Endothelial cell of umbilical vein (primary cell): ENCODE data around the gene TMEM19. TPM values are rescaled to one million over a fixed set of nuclear protein-coding genes. Genes with fewer than 3 reads are reported as not detected.

Experiments used
- BruUV-seq: library from RNA; stranded (reverse); fragments of 400-500 nt; replicated peaks from 2 replicates; lab custom pipeline; 2021; lab: Mats Ljungman, UMichigan
- CTCF ChIA-PET: fragments of 300-600, 350-600 bp; sonication (Branson Sonifier 250); formaldehyde crosslinking; loops from one replicate; lab custom pipeline; 2021; ENCODE audit warnings: antibody characterized with exemption, inconsistent platforms; lab: Charles Lee
- POLR2A ChIA-PET: fragments of 300-600, 350-600 bp; sonication (Branson Sonifier 250); formaldehyde crosslinking; loops from one replicate; lab custom pipeline; 2021; ENCODE audit warnings: antibody characterized with exemption, inconsistent platforms; lab: Charles Lee
- DNase-seq: peaks from one replicate; pipeline ENCODE4 v3.0.0-alpha.2; 2011; ENCODE audit warnings: low read depth, low spot score
- FAIRE-seq: peaks from 2 replicates; lab custom pipeline; 2011; peaks lifted over from hg19 to GRCh38; lab: Jason Lieb, UNC
- H2AFZ ChIP-seq: 2 replicates; pipeline ENCODE4 v1.6.0; 2012; ENCODE audit warnings: low read depth, low read length, control low read depth, inconsistent platforms
- H3K27ac ChIP-seq: 2 replicates; pipeline ENCODE4 v1.5.1; 2011; ENCODE audit warnings: low read depth, mild to moderate bottlenecking, control low read depth, low read length, moderate library complexity; ENCODE audit not compliant: insufficient read depth
- H3K27me3 ChIP-seq, 2 experiments: 2 replicates each; pipeline versions ENCODE4 v1.6.0 to v1.6.1; 2011; ENCODE audit warnings: low read length in 2 of 2, mixed read lengths in 1 of 2; ENCODE audit not compliant: control insufficient read depth in 2 of 2, insufficient read depth in 2 of 2
- H3K36me3 ChIP-seq, 2 experiments: 2 replicates in 1 of 2; 3 replicates in 1 of 2; pipeline ENCODE4 v1.5.1; 2011; ENCODE audit warnings: low read length in 2 of 2, mild to moderate bottlenecking in 1 of 2, moderate library complexity in 1 of 2; ENCODE audit not compliant: control insufficient read depth in 2 of 2, insufficient read depth in 2 of 2; ENCODE audit errors: extremely low read depth in 1 of 2
- H3K4me1 ChIP-seq: 3 replicates; pipeline ENCODE4 v1.5.1; 2011; ENCODE audit warnings: mild to moderate bottlenecking, low read length; ENCODE audit not compliant: control insufficient read depth, insufficient read depth; ENCODE audit errors: extremely low read depth
- H3K4me2 ChIP-seq: 2 replicates; pipeline ENCODE4 v1.6.1; 2011; ENCODE audit warnings: low read length, control low read depth, mixed read lengths; ENCODE audit not compliant: insufficient read depth
- H3K4me3 ChIP-seq, 3 experiments: fragments of 200-600 bp in 1 of 3; sonication (generic), shearing (Covaris generic) in 1 of 3; replicated peaks in 1 of 3; 2 replicates each; pipeline ENCODE4 v1.5.1; 2011 to 2016; ENCODE audit warnings: control low read depth in 3 of 3, low read length in 3 of 3, mild to moderate bottlenecking in 2 of 3, inconsistent platforms in 1 of 3, low read depth in 1 of 3, moderate library complexity in 1 of 3; ENCODE audit not compliant: insufficient read depth in 1 of 3
- H3K79me2 ChIP-seq: 2 replicates; pipeline ENCODE4 v1.6.0; 2012; ENCODE audit warnings: low read length, inconsistent platforms; ENCODE audit not compliant: control insufficient read depth, insufficient read depth
- H3K9ac ChIP-seq: replicated peaks from 2 replicates; pipeline ENCODE3; 2011; ENCODE audit warnings: low read length, control low read depth; ENCODE audit not compliant: insufficient read depth; ENCODE audit errors: extremely low read depth
- H3K9me1 ChIP-seq: replicated peaks from 3 replicates; pipeline ENCODE4 v1.6.0; 2011; ENCODE audit warnings: mild to moderate bottlenecking, low read length; ENCODE audit not compliant: control insufficient read depth, insufficient read depth; ENCODE audit errors: extremely low read depth
- H3K9me3 ChIP-seq: replicated peaks from 2 replicates; pipeline ENCODE4 v1.5.1; 2012; ENCODE audit warnings: low read length, inconsistent platforms; ENCODE audit not compliant: control insufficient read depth, insufficient read depth
- H4K20me1 ChIP-seq: replicated peaks from 2 replicates; pipeline ENCODE3; 2011; ENCODE audit warnings: mild to moderate bottlenecking, low read length; ENCODE audit not compliant: control insufficient read depth, insufficient read depth; ENCODE audit errors: extremely low read depth
- CTCF ChIP-seq, 2 donors: IDR thresholded peaks; 1 replicate in 1 of 2; 2 replicates in 1 of 2; pipeline ENCODE4 v1.5.1; 2011; ENCODE audit warnings: low read length in 2 of 2, mild to moderate bottlenecking in 2 of 2, moderate library complexity in 2 of 2, control low read depth in 1 of 2, inconsistent platforms in 1 of 2, low read depth in 1 of 2; ENCODE audit not compliant: insufficient read depth in 1 of 2; ENCODE audit errors: extremely low read depth in 1 of 2
- EZH2 ChIP-seq: IDR thresholded peaks from 2 replicates; pipeline ENCODE4 v1.6.1; 2012; ENCODE audit warnings: borderline replicate concordance, low read depth, mild to moderate bottlenecking, moderate library complexity, low read length, inconsistent platforms; ENCODE audit not compliant: severe bottlenecking
- FOS ChIP-seq: IDR thresholded peaks from 2 replicates; pipeline ENCODE4 v1.6.1; 2011; ENCODE audit warnings: mild to moderate bottlenecking, low read length, moderate library complexity, borderline replicate concordance; ENCODE audit not compliant: insufficient read depth
- GATA2 ChIP-seq: IDR thresholded peaks from 2 replicates; pipeline ENCODE4 v1.7.0; 2011; ENCODE audit warnings: low read depth, mild to moderate bottlenecking, moderate library complexity, mixed read lengths, low read length; ENCODE audit not compliant: insufficient read length, insufficient read depth
- JUN ChIP-seq: IDR thresholded peaks from 2 replicates; pipeline ENCODE4 v1.6.1; 2011; ENCODE audit warnings: borderline replicate concordance, low read depth; ENCODE audit not compliant: insufficient read length, insufficient read depth
- MYC ChIP-seq: IDR thresholded peaks from one replicate; pipeline ENCODE4 v1.6.1; 2011; ENCODE audit warnings: mild to moderate bottlenecking, low read depth, low read length
- POLR2A ChIP-seq: IDR thresholded peaks from 2 replicates; pipeline ENCODE4 v1.6.1; 2012; ENCODE audit warnings: low read depth, mild to moderate bottlenecking, control low read depth, low read length
- POLR2AphosphoS5 ChIP-seq: IDR thresholded peaks from 2 replicates; pipeline ENCODE4 v1.6.1; 2012; ENCODE audit warnings: low read depth, mild to moderate bottlenecking, control low read depth, low read length, moderate library complexity; ENCODE audit not compliant: insufficient read depth
- dilution Hi-C: fragments of 300-500 bp; cut with MboI; formaldehyde crosslinking; loops from one replicate; pipeline ENCODE4 v1.15.0; 2019; ENCODE audit warnings: low sequenced_read_pairs; ENCODE audit not compliant: extremely low pct_ligation_motif_present
- intact Hi-C: fragments of 100-400 bp; cut with micrococcal nuclease; formaldehyde crosslinking; loops from one replicate; pipeline ENCODE4 v1.10.0; 2022
- polyA plus RNA-seq, 4 experiments: library from polyadenylated mRNA; depleted of rRNA in 3 of 4; stranded (reverse) in 3 of 4; unstranded in 1 of 4; fragments of >200 nt; gene quantifications; 2 replicates each; pipeline versions ENCODE4 v1.2.1 to v1.2.3, GENCODE V29; 2011 to 2012; ENCODE audit warnings: missing spikeins in 1 of 4
- total RNA-seq: library from RNA; stranded (reverse); gene quantifications from 2 replicates; pipeline ENCODE4 v1.2.3, GENCODE V29; 2021
- TF ChIP-seq, protein P1 (sequence below): IDR thresholded peaks from 2 replicates; pipeline ENCODE4 v1.6.1; 2011; ENCODE audit not compliant: insufficient read depth, insufficient read length

TMEM19 gene
- total and polyA plus RNA-seq, 2 donors (not counting 3 experiments of a cell fraction or from before 2014, with no cell fraction given), result 20.4 to 23.8 TPM

- Histone ChIP-seq H3K4me3 (no peak overlapping the region), H4K20me1 (no peaks in the 10 kb centered on the region), H2AFZ (peak overlapping the region; percentile 47), H3K9me1 (no peaks in the 10 kb centered on the region), H3K36me3 (no peaks in the 10 kb centered on the region), H3K79me2 (no peaks in the 10 kb centered on the region), H3K27me3 (peaks cover 0 to 2% of the 10 kb centered on the region in 2 experiments), H3K9me3 (no peaks in the 10 kb centered on the region), H3K4me2 (peak overlapping the region; percentile 22), H3K27ac (peak overlapping the region; percentile 11), H3K4me1 (peaks cover 9% of the 10 kb centered on the region), H3K9ac (no peak overlapping the region)
- intact Hi-C loops (no loop called here), dilution Hi-C loops (no loop called here)
- TF ChIP-seq POLR2A, result no peak
- TF ChIP-seq, protein P1, sequence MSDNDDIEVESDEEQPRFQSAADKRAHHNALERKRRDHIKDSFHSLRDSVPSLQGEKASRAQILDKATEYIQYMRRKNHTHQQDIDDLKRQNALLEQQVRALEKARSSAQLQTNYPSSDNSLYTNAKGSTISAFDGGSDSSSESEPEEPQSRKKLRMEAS, result no peak
- TF ChIP-seq FOS, result peak; percentile 95
- TF ChIP-seq GATA2, result no peak
- peak; percentile 50 for TF ChIP-seq JUN
- TF ChIP-seq EZH2, result no peak
- peak; percentile 26 for TF ChIP-seq POLR2AphosphoS5
- CTCF ChIA-PET, result no interaction called here
- DNase-seq (peak; percentile 52), FAIRE-seq (peak; percentile 78)
- POLR2A ChIA-PET, result no interaction called here
- BruUV-seq, result no TSS peak
Observed at GRCh38 chr12:71710276-71711125, 24.6 kb downstream of the TMEM19 start.

DNA sequence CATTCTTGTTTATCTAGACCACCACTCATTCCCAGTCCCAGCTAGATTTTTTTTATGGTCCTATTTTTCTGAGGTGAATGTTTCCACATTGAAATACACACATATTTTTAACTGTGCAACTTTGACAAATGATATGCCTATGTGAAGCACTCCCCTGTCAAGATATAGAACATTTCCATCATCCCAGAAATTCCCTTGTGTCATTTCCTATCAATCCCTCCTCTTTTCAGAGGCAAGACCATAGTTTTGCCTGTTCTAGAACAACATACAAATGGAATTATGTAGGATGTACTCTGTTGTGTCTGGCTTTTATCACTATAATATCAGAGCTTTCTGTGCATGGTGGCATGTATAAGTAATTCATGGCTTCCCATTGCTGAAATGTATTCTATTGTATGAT lies 32.7 kb downstream of the TMEM19 start:
- H3K4me2 ChIP-seq, result no peak overlapping the region
- H4K20me1 ChIP-seq, result no peaks in the 10 kb centered on the region
- FAIRE-seq (no peak), DNase-seq (no peak)
- H3K27ac ChIP-seq, result no peak overlapping the region
- no peak for TF ChIP-seq FOS
- no peak for TF ChIP-seq CTCF (IDR thresholded peaks at IDR 0.05; ENCODE audit: extremely low read depth in 1 of 2, insufficient read depth in 1 of 2, low read depth in 1 of 2, low read length in 2 of 2)
- no peak for TF ChIP-seq MYC
- TF ChIP-seq, protein P1, result no peak
- no peak for TF ChIP-seq GATA2
- TF ChIP-seq POLR2A, result no peak
- TF ChIP-seq EZH2, result no peak
- TF ChIP-seq POLR2AphosphoS5, result no peak
- ChIA-PET CTCF (no interaction called here), POLR2A (no interaction called here)
- H3K9ac ChIP-seq, result no peak overlapping the region
- H3K36me3 ChIP-seq, result no peaks in the 10 kb centered on the region
- H2AFZ ChIP-seq, result no peak overlapping the region
- H3K9me3 ChIP-seq, result no peaks in the 10 kb centered on the region
- intact Hi-C loops (no loop called here), dilution Hi-C loops (no loop called here)
- H3K79me2 ChIP-seq, result no peaks in the 10 kb centered on the region
- H3K4me3 ChIP-seq, result no peak overlapping the region
- H3K4me1 ChIP-seq, result no peaks in the 10 kb centered on the region
- no TSS peak for BruUV-seq
- H3K27me3 ChIP-seq, result peaks cover 0 to 2% of the 10 kb centered on the region in 2 experiments
- no peaks in the 10 kb centered on the region for H3K9me1 ChIP-seq
